ENCODE measurements around the gene CHRNA3.

CHRNA3 gene

DNA sequence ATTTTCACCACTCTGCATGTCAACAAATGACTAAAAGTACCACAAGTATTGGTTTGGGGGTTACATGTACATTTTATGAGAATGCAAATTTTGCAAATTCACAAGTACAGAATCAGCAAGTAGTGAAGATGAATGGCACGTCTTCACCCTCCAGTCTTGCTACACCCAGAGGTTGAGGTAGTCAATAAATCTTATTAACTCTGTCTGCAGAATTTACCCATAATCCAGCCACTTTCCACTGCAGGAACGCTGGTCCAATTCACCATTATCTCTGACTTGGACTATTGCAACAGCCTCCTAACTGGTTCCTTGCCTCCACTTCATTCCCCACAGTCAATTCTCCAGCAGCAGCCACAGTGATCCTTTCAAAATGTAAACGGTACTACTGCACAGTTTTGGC lies 70.0 kb downstream of the CHRNA3 start:
- DNase-seq, result no peak

GRCh38 chr15:78550194-78550593 lies 70.6 kb downstream of the CHRNA3 start:
- no peak for DNase-seq

Data from cerebellar nuclear complex (tissue), 1 donor.